G401 (cell line): ENCODE results near the gene NKX2-2. TPM values are rescaled to one million over a fixed set of nuclear protein-coding genes. Genes with fewer than 3 reads are reported as not detected.
A peak's percentile ranks its signal among the peaks of the same experiment; 100 is the strongest.

Source experiments
- DNase-seq: peaks from one replicate; pipeline ENCODE4 v3.0.0-alpha.2; 2015; ENCODE audit warnings: low spot score
- in situ Hi-C: cut with HindIII; loops from 2 replicates; pipeline ENCODE4 v1.10.0; 2016; ENCODE audit warnings: low sequenced_read_pairs, mixed read lengths
- total RNA-seq: library from RNA; depleted of rRNA; stranded (reverse); fragments of >200 nt; shearing (Covaris generic); gene quantifications from 2 replicates; pipeline ENCODE4 v1.2.3, GENCODE V29; 2014; rRNA removed

The NKX2-2 gene
- not detected in 2 replicates for total RNA-seq

- in situ Hi-C loops: no loop called here
- DNase-seq: peak; percentile 12
Measured at GRCh38 chr20:21513881-21514540, at the start of gene NKX2-2. NKX2-2 (minus strand) TSS chr20:21514064; CDS start chr20:21513669, 395 bp downstream.

- in situ Hi-C loops: no loop called here
- no peak for DNase-seq
Measured at GRCh38 chr20:21562656-21563055, 48.8 kb upstream of the NKX2-2 start.

DNA sequence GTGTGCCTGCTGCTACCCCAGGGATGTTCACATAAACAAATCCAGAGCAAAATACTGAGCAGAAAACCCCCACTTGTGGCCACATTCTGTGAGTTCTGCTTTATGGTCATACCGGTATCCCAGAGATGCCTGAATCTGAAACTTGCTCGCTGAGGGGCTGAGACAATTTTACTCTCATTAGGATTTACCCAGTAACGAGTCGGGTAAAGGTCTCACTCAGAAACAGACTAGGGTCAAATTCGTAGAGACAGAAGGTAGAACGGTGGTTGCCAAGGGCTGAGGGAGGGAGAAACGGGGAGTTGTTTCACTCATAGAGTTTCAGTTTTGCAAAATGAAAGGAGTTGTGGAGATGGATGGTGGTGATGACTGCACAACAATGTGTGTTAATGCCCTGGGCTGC, 45.4 kb upstream of the NKX2-2 start:
- in situ Hi-C loops: no loop called here

DNA sequence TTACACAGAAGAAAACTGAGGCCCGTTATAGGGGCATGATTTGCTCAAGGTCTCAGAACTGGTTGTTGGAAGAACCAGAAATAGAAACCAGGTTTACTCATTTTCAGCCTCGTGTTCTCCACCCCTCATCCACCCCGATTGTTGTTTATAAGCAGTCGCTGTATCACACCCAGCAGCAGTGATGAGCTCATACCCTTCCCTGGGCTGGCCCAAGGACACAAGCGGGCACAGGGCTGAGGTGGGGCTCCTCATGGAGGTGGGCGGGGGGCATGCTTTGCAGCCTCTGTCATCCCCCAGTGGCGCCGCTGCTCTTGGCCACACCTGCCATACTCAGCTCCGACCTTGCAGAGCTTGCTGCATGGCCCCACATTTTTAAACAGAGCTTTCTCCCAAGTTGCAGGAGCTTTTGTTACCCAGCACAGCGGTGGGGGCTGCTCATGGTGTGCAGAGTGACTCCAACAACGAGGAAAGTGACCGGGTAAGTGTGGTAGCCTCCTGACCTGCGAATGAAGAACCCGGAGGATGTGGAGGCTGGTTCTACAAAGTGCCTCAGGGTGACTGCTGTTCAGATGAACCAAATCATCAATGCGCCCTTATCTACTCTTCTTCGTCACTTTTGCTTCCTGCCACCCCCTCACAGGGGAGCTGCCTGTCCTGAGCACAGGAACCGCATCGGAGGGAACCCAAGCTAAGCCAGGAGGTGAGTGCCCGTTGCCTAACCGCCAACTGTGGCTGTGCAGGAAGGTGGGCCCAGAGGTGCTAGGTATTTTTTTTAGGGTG, 43.6 kb upstream of the NKX2-2 start:
- in situ Hi-C loops: no loop called here
- DNase-seq: no peak

More for the DNA sequence above, 45.4 kb upstream of the NKX2-2 start:
- DNase-seq: no peak

DNA sequence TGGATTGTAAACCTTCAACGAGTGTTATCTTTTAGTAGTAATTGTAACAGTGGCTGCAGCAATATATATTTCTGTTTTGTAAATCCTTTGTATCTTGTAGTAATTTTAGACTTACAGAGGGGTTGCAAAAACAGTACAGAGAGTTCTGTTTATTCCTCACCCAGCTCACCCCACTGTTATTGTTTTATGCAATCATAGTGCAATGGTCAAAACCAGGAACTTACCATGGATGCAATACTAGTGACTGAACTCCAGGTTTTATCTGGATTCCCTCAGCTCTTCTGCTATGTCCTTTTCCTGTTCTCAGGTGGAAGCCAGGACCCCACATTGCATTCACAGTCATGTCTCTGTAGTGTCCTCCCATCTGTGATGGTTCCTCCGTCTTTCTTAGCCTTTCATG, 42.5 kb upstream of the NKX2-2 start:
- no peak for DNase-seq
- in situ Hi-C loops: no loop called here

DNA sequence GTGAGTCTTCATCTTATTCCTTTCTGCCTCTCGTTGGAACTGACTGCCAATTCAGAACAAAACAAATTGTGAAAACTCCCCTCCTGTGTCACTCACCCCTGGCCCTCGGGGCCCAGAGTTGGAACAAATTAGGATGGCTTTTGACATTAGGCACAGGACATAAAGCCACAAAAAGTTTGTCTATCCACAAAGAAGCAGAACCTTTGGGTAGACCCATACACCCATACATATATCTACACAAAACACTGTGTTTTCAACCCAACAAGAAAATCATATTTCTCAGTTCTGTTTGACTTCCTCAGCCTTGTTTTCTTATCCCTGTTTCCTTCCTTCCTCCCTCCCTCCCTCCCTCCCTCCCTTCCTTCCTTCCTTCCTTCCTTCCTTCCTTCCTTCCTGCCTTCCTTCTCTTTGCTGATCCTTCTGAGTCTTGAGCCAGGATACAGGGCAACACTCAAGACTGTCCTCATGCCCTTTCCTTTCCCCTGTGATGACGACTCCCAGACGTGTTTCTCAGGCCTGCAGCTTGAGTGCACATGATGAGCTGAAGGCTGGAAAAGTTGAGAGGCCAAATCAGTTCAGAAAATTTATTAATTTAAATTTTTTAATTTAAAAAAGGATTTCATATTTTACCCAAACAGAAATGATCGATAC, 41.7 kb upstream of the NKX2-2 start:
- in situ Hi-C loops: no loop called here
- no peak for DNase-seq

- in situ Hi-C loops: no loop called here
- DNase-seq: no peak
Measured at GRCh38 chr20:21554985-21555384, 41.1 kb upstream of the NKX2-2 start.

DNA sequence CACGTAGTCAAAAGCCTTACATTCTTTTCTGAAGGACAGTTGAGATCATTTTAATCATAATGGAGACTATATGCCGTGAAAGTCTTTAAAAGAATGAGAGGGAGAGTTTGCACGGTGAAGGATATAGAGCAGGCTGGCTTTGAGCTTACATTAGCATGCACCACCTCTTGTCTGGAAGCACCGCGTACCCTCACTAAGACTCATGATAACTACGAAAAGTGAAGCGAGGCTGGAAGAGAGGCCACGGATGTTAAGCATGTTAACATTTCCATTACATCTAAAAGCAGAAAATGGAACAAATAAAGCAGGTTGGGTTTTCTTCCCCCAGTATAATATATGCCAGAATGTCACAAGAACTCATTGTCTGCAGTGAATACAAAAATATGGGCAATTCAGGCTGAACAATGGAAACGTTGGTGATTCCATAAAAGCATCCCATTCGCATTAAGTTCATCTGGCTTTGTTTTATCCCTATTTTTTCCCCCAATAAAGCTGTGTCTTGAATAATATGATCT, 40.6 kb upstream of the NKX2-2 start:
- DNase-seq: no peak
- in situ Hi-C loops: no loop called here

DNA sequence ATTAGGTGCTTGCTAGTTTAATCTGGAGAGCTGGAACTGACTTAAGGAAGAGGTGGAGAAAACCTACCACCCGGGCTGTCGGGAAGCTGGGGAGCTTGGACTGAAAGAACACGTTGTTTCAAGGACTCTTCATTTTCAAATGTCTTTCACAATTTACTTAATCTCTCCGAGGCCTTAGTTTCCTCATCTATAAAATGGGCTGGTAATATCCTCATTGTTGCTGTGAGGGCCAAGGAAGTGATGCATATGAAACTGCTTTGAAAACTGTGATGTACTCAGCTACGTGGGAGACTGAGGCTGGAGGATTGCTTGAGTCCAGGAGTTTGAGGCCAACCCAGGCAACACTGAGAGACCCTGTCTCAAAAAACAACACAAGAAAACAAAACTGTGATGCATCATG, 36.7 kb upstream of the NKX2-2 start:
- DNase-seq: no peak
- in situ Hi-C loops: no loop called here

- no peak for DNase-seq
- in situ Hi-C loops: no loop called here
Measured at GRCh38 chr20:21548390-21549035, 34.6 kb upstream of the NKX2-2 start.

DNA sequence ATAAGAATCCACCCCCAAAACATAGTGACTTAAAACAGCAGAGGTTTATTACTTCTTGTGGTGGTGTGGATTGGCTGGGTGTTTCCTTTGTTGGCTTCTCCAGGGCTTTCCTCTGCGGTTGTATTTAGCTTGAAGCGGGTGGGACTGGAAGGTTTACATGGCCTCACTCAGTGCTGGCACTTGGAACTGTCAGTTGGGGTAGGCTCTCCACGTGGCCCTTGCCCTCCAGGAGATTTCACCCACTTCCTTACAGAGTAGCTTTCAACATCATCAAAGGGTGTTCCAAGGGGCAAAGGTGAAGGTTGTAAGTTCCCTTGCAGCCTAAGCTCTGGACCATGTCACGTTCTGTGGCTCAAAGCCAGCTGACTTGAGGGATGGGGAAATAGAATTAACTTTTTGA, 32.5 kb upstream of the NKX2-2 start:
- in situ Hi-C loops: no loop called here
- DNase-seq: no peak

DNA sequence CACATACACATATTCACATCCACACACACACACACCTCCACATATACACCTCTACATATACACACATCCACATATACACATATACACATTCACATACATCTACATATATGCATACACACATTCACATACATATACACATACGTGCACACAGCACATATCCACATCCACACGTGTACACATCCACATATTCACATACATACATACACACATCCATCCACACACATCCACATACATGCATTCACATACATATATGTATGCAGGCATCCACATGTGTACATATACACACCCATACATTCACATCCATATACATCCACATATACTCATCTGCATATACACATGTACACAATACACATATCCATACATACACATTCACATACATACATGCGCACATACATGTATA, 25.6 kb upstream of the NKX2-2 start:
- DNase-seq: no peak
- in situ Hi-C loops: no loop called here

- in situ Hi-C loops: no loop called here
- DNase-seq: no peak
Measured at GRCh38 chr20:21534886-21535285, 21.0 kb upstream of the NKX2-2 start.

GRCh38 chr20:21534453-21534852, 20.6 kb upstream of the NKX2-2 start:
- no peak for DNase-seq
- in situ Hi-C loops: no loop called here

- no peak for DNase-seq
- in situ Hi-C loops: no loop called here
Measured at GRCh38 chr20:21529863-21530262, 16.0 kb upstream of the NKX2-2 start.

GRCh38 chr20:21528870-21529269, 15.0 kb upstream of the NKX2-2 start:
- in situ Hi-C loops: no loop called here
- DNase-seq: no peak

DNA sequence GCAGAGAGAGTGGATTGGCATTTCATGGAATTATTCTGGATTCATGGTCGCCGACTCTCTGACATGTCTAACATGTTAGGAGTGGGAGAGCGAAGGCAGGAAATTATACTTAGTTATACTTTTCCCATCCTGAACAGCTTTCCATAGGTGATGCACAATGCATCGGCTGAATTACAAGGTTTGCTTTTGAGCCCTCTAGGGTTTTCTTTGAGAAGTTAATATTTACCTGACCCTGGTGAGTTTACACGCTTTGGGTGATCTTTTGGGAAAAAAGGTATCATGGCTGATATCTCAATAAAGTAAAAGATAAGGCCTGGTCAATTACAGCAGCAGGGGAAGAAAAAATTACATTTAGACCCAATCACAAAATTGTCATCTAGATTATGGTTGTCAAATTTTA, 14.0 kb upstream of the NKX2-2 start:
- no peak for DNase-seq
- in situ Hi-C loops: no loop called here

- in situ Hi-C loops: no loop called here
- DNase-seq: no peak
Measured at GRCh38 chr20:21526776-21527175, 12.9 kb upstream of the NKX2-2 start.

DNA sequence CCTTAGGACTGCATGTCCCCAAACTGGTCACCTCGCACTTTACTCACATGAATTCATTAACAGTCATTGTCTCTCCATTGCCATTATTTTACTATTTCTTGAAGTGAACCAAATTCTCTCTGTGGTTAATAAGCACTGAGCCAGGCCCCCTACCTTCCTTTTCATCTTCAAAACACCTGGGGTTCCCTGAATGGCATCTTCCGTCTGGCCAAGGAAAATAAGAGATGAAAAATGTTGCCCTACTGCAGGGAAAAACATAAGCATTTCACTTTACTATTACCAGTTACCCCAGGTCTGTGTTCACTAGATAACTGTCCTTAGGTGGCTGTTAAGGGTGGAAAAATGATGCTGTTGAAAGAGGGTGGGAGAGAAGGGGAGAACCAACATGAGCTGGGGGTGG, 10.0 kb upstream of the NKX2-2 start:
- DNase-seq: no peak
- in situ Hi-C loops: no loop called here
